ENCODE results near the gene LRRC10. TPM values are rescaled to one million over a fixed set of nuclear protein-coding genes. Genes with fewer than 3 reads are reported as not detected.

Gene LRRC10
- total RNA-seq, 5 donors from 2014 or later (not counting 1 experiment from before 2014, with no cell fraction given): not detected

DNA sequence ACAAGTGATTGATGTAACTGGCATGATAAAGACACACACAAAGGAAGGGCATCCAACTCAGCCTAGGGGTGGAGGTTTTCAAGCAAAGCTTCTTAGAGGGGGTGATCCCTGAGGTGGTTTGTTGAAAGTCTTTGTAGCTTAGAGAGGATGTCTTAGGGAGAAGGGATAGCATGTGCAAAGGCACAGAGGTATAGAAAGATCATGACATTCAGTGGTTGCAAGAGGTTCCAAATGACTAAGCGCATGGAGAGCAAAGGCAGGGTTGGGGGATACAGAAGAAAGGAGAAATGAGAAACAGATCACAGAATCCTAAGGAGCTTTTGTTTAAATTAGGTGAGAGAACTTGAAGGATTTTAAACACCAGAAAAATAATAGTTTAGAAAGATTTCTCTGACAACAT lies 30.6 kb downstream of the LRRC10 start:
- Histone ChIP-seq H3K9me3 (no peaks in the 10 kb centered on the region), H3K4me1 (ENCODE audit: control insufficient read depth in 1 of 2, extremely low read depth in 1 of 2, insufficient read depth in 2 of 2, low read length in 2 of 2) (peaks cover 0 to 3% of the 10 kb centered on the region in 2 experiments), H3K4me3 (ENCODE audit: control insufficient read depth in 1 of 2, extremely low read depth in 1 of 2, low read length in 1 of 2) (no peak overlapping the region), H3K27me3 (replicated peaks in 1 of 2; ENCODE audit: control insufficient read depth in 2 of 2, extremely low read depth in 1 of 2, insufficient read depth in 2 of 2, low read length in 1 of 2) (no peaks in the 10 kb centered on the region), H3K27ac (ENCODE audit: low read length) (no peak overlapping the region), H3K36me3 (ENCODE audit: control insufficient read depth in 2 of 2, extremely low read depth in 1 of 2, insufficient read depth in 1 of 2, low read length in 1 of 2) (peaks cover 0 to 6% of the 10 kb centered on the region in 2 donors)
- POLR2A ChIA-PET: no interaction called here
- H3K4me3 Mint-ChIP-seq: no peak overlapping the region
- H3K27me3 Mint-ChIP-seq: no peaks in the 10 kb centered on the region
- H3K4me1 Mint-ChIP-seq: peaks cover 0 to 5% (median 2%) of the 10 kb centered on the region in 3 donors
- 100% methylated on average over 1 of the region's 1 CpG for WGBS (ENCODE audit: insufficient coverage)
- H3K36me3 Mint-ChIP-seq: no peaks in the 10 kb centered on the region
- DNase-seq (no peak), ATAC-seq (replicated peaks in 1 of 4) (no peak)
- CTCF ChIA-PET: interaction anchor here (0.7 to 2.0 kb wide), 5 partner anchors 9 to 60 kb away, joined by 3 to 8 read pairs (median 4); no protein-coding TSS in a partner anchor
- peak overlapping the region in 1 of 2 donors; percentile 1 for H3K27ac Mint-ChIP-seq
- H3K9me3 Mint-ChIP-seq: no peaks in the 10 kb centered on the region

DNA sequence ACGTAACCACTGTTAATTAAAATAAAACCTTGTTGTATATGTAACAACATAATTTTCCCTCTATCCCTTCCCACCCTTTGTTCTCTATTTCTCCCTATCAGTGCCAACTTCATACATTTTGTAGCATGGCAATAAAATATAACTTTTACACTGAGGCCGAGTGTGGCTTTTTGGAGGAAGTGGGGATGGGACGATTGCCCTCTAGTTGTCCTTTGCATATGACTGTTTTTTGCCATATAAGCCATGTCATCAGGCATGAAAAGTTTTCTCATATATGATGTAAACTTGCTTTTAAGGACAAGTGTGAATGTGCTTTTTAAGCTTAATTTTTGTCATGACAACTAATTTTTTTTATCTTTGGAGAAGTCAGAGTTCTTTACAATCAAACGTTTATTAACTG lies 31.7 kb downstream of the LRRC10 start:
- H3K36me3 Mint-ChIP-seq: peaks cover 9% of the 10 kb centered on the region
- WGBS (ENCODE audit: insufficient coverage): 40% methylated on average over 1 of the region's 4 CpGs
- no peaks in the 10 kb centered on the region for H3K27me3 ChIP-seq (replicated peaks in 1 of 2; ENCODE audit: control insufficient read depth in 2 of 2, extremely low read depth in 1 of 2, insufficient read depth in 2 of 2, low read length in 1 of 2)
- no peak overlapping the region for H3K4me3 ChIP-seq (ENCODE audit: control insufficient read depth in 1 of 2, extremely low read depth in 1 of 2, low read length in 1 of 2)
- no peak overlapping the region for H3K27ac Mint-ChIP-seq
- H3K27ac ChIP-seq (ENCODE audit: low read length): no peak overlapping the region
- DNase-seq: no peak
- H3K9me3 Mint-ChIP-seq: no peaks in the 10 kb centered on the region
- no peak for ATAC-seq (replicated peaks in 1 of 4)
- no peaks in the 10 kb centered on the region for H3K27me3 Mint-ChIP-seq
- no peaks in the 10 kb centered on the region for H3K9me3 ChIP-seq
- H3K36me3 ChIP-seq (ENCODE audit: control insufficient read depth in 2 of 2, extremely low read depth in 1 of 2, insufficient read depth in 1 of 2, low read length in 1 of 2): peaks cover 0 to 17% of the 10 kb centered on the region in 2 donors
- H3K4me1 ChIP-seq (ENCODE audit: control insufficient read depth in 1 of 2, extremely low read depth in 1 of 2, insufficient read depth in 2 of 2, low read length in 2 of 2): no peaks in the 10 kb centered on the region
- peaks cover 0 to 3% (median 0%) of the 10 kb centered on the region in 3 donors for H3K4me1 Mint-ChIP-seq
- CTCF ChIA-PET: interaction anchor here (0.6 to 2.0 kb wide), 5 partner anchors 9 to 425 kb away, joined by 3 to 8 read pairs (median 4); no protein-coding TSS in a partner anchor
- H3K4me3 Mint-ChIP-seq: no peak overlapping the region
- POLR2A ChIA-PET: no interaction called here

DNA sequence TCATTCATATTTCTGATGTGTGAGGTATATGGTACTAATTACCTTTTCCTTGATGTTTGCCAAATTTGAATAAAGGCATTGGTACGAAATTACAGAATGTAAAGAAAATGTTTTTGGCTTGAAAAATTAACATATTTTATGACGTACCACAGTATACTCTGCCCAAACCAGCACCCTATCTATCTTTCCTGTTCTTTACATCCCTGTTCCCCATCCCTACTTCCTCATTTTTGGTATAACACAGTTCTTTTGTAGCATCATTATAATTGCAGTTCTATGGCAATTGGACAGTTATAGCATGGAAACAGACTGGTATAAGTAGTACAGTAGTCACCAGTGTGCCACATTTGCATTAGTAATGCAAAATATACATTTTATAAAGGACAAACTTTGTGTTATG lies 32.4 kb downstream of the LRRC10 start:
- WGBS (ENCODE audit: insufficient coverage): no CpG with 5 or more reads among the region's 2 CpGs
- peaks cover 0 to 22% of the 10 kb centered on the region in 2 donors for H3K36me3 ChIP-seq (ENCODE audit: control insufficient read depth in 2 of 2, extremely low read depth in 1 of 2, insufficient read depth in 1 of 2, low read length in 1 of 2)
- H3K27me3 ChIP-seq (replicated peaks in 1 of 2; ENCODE audit: control insufficient read depth in 2 of 2, extremely low read depth in 1 of 2, insufficient read depth in 2 of 2, low read length in 1 of 2): no peaks in the 10 kb centered on the region
- ATAC-seq (replicated peaks in 1 of 4) (no peak), DNase-seq (no peak)
- Mint-ChIP-seq H3K4me1 (no peaks in the 10 kb centered on the region), H3K4me3 (no peak overlapping the region), H3K27me3 (no peaks in the 10 kb centered on the region), H3K36me3 (peaks cover 12% of the 10 kb centered on the region), H3K27ac (no peak overlapping the region), H3K9me3 (no peaks in the 10 kb centered on the region)
- H3K27ac ChIP-seq (ENCODE audit: low read length): no peak overlapping the region
- no peak overlapping the region for H3K4me3 ChIP-seq (ENCODE audit: control insufficient read depth in 1 of 2, extremely low read depth in 1 of 2, low read length in 1 of 2)
- CTCF ChIA-PET: no interaction called here
- POLR2A ChIA-PET: no interaction called here
- no peaks in the 10 kb centered on the region for H3K9me3 ChIP-seq
- H3K4me1 ChIP-seq (ENCODE audit: control insufficient read depth in 1 of 2, extremely low read depth in 1 of 2, insufficient read depth in 2 of 2, low read length in 2 of 2): no peaks in the 10 kb centered on the region

DNA sequence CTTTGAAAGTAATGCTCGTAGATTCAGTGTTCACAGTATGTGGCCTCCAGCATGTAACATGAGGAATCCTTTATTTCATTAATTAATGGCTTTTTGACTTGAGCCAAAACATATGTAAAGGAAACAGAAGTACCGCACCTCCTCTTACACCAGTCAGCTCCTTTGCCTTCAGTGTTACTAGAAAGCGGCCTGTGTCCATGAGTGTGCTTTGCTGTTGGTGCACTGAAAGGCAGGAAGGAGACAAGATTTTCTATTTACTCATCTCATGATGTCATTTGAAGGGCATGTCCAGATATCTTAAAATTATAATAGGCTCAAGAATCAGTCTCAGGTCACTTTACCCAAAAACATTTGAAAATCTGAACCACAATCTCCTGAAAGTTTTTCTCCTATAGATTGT lies 35.4 kb downstream of the LRRC10 start:
- DNase-seq (no peak), ATAC-seq (replicated peaks in 1 of 4) (no peak)
- Mint-ChIP-seq H3K4me1 (peaks cover 0 to 6% (median 0%) of the 10 kb centered on the region in 3 donors), H3K27ac (no peak overlapping the region), H3K4me3 (no peak overlapping the region), H3K27me3 (no peaks in the 10 kb centered on the region), H3K36me3 (peaks cover 28% of the 10 kb centered on the region), H3K9me3 (no peaks in the 10 kb centered on the region)
- peaks cover 0 to 38% of the 10 kb centered on the region in 2 donors for H3K36me3 ChIP-seq (ENCODE audit: control insufficient read depth in 2 of 2, extremely low read depth in 1 of 2, insufficient read depth in 1 of 2, low read length in 1 of 2)
- no peaks in the 10 kb centered on the region for H3K9me3 ChIP-seq
- WGBS (ENCODE audit: insufficient coverage): no CpG with 5 or more reads among the region's 3 CpGs
- no peaks in the 10 kb centered on the region for H3K4me1 ChIP-seq (ENCODE audit: control insufficient read depth in 1 of 2, extremely low read depth in 1 of 2, insufficient read depth in 2 of 2, low read length in 2 of 2)
- H3K27ac ChIP-seq (ENCODE audit: low read length): no peak overlapping the region
- CTCF ChIA-PET: no interaction called here
- no peak overlapping the region for H3K4me3 ChIP-seq (ENCODE audit: control insufficient read depth in 1 of 2, extremely low read depth in 1 of 2, low read length in 1 of 2)
- H3K27me3 ChIP-seq (replicated peaks in 1 of 2; ENCODE audit: control insufficient read depth in 2 of 2, extremely low read depth in 1 of 2, insufficient read depth in 2 of 2, low read length in 1 of 2): no peaks in the 10 kb centered on the region
- POLR2A ChIA-PET: no interaction called here

DNA sequence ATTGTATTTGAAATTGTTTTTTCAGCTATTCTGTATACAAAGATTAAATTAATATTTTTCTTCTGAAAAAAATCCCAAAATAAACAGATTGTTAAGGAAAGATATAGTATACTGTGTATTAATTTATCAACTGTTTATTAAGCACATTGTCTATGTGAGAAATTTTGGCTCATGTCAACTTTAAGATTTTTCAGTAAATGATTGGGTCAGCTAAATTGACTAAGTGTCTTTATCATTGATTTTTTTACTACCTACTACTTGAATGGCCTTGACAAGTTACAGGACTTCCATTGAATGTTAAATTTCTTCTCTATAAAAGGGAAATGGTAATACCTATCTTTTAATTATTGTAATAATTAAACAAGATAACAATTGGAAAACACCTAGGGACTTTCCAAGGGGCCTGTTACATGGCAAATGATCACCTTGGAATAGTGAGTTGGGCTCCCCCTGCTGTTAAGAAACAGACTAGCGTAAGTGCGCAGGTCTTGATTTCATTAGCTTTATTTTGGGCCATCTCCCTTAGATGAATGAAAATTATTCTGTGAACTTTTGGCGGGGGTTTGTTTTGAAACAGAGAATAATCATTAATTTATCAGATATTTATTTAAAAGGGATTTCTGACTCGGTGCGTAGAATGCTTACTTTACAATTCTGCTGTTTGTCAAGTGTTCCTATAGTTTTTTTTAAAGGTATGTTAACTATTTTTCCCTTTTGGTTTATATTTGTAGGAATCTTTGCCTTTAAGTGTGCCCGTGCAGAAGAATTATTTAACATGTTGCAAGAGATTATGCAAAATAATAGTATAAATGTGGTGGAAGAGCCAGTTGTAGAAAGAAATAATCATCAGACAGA lies 39.9 kb downstream of the LRRC10 start:
- Mint-ChIP-seq H3K27ac (peak overlapping the region in 1 of 2 donors; percentile 31), H3K4me1 (peaks cover 0 to 6% (median 4%) of the 10 kb centered on the region in 3 donors), H3K4me3 (no peak overlapping the region), H3K27me3 (no peaks in the 10 kb centered on the region), H3K36me3 (peaks cover 36% of the 10 kb centered on the region), H3K9me3 (no peaks in the 10 kb centered on the region)
- Histone ChIP-seq H3K27ac (ENCODE audit: low read length) (peak overlapping the region; percentile 54), H3K4me3 (ENCODE audit: control insufficient read depth in 1 of 2, extremely low read depth in 1 of 2, low read length in 1 of 2) (no peak overlapping the region), H3K36me3 (ENCODE audit: control insufficient read depth in 2 of 2, extremely low read depth in 1 of 2, insufficient read depth in 1 of 2, low read length in 1 of 2) (peaks cover 0 to 60% of the 10 kb centered on the region in 2 donors), H3K27me3 (replicated peaks in 1 of 2; ENCODE audit: control insufficient read depth in 2 of 2, extremely low read depth in 1 of 2, insufficient read depth in 2 of 2, low read length in 1 of 2) (no peaks in the 10 kb centered on the region), H3K9me3 (no peaks in the 10 kb centered on the region), H3K4me1 (ENCODE audit: control insufficient read depth in 1 of 2, extremely low read depth in 1 of 2, insufficient read depth in 2 of 2, low read length in 2 of 2) (no peaks in the 10 kb centered on the region)
- CTCF ChIA-PET: interaction anchor here (0.5 to 7.1 kb wide), 31 partner anchors 8 to 416 kb away, joined by 3 to 94 read pairs (median 4); partner anchors contain the start of genes CCT2 (in 1 of the 2) and FRS2 (in 1 of the 2)
- DNase-seq: peak in 33 of 35 experiments; percentile 6 to 86 (median 44)
- no CpG with 5 or more reads among the region's 6 CpGs for WGBS (ENCODE audit: insufficient coverage)
- POLR2A ChIA-PET: interaction anchor here (0.5 to 1.4 kb wide), 3 partner anchors 185 to 214 kb away, joined by 3 to 8 read pairs (median 3); no protein-coding TSS in a partner anchor
- ATAC-seq (replicated peaks in 1 of 4): peak; percentile 54 to 87 (median 56)

DNA sequence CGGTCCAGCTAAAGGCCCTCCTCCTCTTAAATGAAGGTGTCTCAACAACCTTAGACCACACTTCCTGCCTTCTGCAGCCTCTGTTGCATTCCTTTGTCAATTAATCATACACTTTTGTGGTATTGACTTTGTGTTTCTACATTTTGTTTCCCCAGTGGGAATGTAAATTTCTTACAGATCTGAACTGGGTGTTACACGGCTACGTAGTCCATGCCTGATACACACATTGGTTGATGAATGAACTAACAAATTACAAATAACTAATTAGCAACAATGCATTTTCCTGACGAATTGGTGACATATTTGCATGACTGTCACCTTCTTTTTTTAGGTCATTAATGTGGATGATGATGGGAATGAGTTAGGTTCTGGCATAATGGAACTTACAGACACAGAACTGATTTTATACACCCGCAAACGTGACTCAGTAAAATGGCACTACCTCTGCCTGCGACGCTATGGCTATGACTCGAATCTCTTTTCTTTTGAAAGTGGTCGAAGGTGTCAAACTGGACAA lies 40.6 kb downstream of the LRRC10 start:
- POLR2A ChIA-PET: interaction anchor here in 1 of 2 donors (0.5 to 1.4 kb wide), 3 partner anchors 210 to 788 kb away, joined by 3 to 6 read pairs (median 3); no protein-coding TSS in a partner anchor

More for the DNA sequence above, 40.6 kb downstream of the LRRC10 start:
- H3K4me3 ChIP-seq (ENCODE audit: control insufficient read depth in 1 of 2, extremely low read depth in 1 of 2, low read length in 1 of 2): no peak overlapping the region
- H3K36me3 ChIP-seq (ENCODE audit: control insufficient read depth in 2 of 2, extremely low read depth in 1 of 2, insufficient read depth in 1 of 2, low read length in 1 of 2): peaks cover 0 to 55% of the 10 kb centered on the region in 2 donors
- H3K27ac Mint-ChIP-seq: peak overlapping the region; percentile 13 to 72
- ATAC-seq (replicated peaks in 1 of 4): no peak
- no peak overlapping the region for H3K4me3 Mint-ChIP-seq
- peaks cover 36% of the 10 kb centered on the region for H3K36me3 Mint-ChIP-seq
- no peak for DNase-seq
- H3K4me1 ChIP-seq (ENCODE audit: control insufficient read depth in 1 of 2, extremely low read depth in 1 of 2, insufficient read depth in 2 of 2, low read length in 2 of 2): no peaks in the 10 kb centered on the region
- CTCF ChIA-PET: interaction anchor here (0.6 to 7.1 kb wide), 21 partner anchors 10 to 1388 kb away, joined by 3 to 94 read pairs (median 4); partner anchors contain the start of genes CCT2 (in 1 of the 2), FRS2 (in 1 of the 2) and LYZ (in 1 of the 2)
- H3K27me3 ChIP-seq (replicated peaks in 1 of 2; ENCODE audit: control insufficient read depth in 2 of 2, extremely low read depth in 1 of 2, insufficient read depth in 2 of 2, low read length in 1 of 2): no peaks in the 10 kb centered on the region
- H3K27ac ChIP-seq (ENCODE audit: low read length): no peak overlapping the region
- peaks cover 0 to 6% (median 4%) of the 10 kb centered on the region in 3 donors for H3K4me1 Mint-ChIP-seq
- no peaks in the 10 kb centered on the region for H3K9me3 Mint-ChIP-seq
- H3K27me3 Mint-ChIP-seq: no peaks in the 10 kb centered on the region
- WGBS (ENCODE audit: insufficient coverage): no CpG with 5 or more reads among the region's 10 CpGs
- H3K9me3 ChIP-seq: no peaks in the 10 kb centered on the region

All from T-cell (primary cell).